IMR-90 (cell line): ENCODE data around the gene RARS2. TPM values are rescaled to one million over a fixed set of nuclear protein-coding genes. Genes with fewer than 3 reads are reported as not detected.

ENCODE experiments used
- ATAC-seq: fragments of 200-7000 bp; cut with Tn5 transposase; 2 replicates; pipeline ENCODE4 v1.9.1; 2020; ENCODE audit warnings: low read depth, mild to moderate bottlenecking, moderate library complexity
- BruUV-seq: library from RNA; stranded (reverse); fragments of 400-500 nt; replicated peaks from 2 replicates; lab custom pipeline; 2021; lab: Mats Ljungman, UMichigan
- CTCF ChIA-PET: fragments of 300-600 bp; formaldehyde crosslinking; extraction: SDS; loops from one replicate; lab custom pipeline; 2021; ENCODE audit warnings: antibody characterized with exemption; lab: Yijun Ruan, JAX
- POLR2A ChIA-PET: fragments of 300-600 bp; sonication (Branson Sonifier 250); formaldehyde crosslinking; loops from one replicate; lab custom pipeline; 2022; ENCODE audit warnings: antibody characterized with exemption; ENCODE audit not compliant: unreplicated experiment; lab: Charles Lee
- DNase-seq: peaks from one replicate; pipeline ENCODE4 v3.0.0; 2013
- H2AFZ ChIP-seq: replicated peaks from 2 replicates; pipeline ENCODE3; 2013; ENCODE audit warnings: low read length, mild to moderate bottlenecking; ENCODE audit not compliant: poor library complexity
- H2AK5ac ChIP-seq: 2 replicates; pipeline ENCODE4 v1.6.1; 2013; ENCODE audit warnings: low read depth, low read length, inconsistent platforms
- H2AK9ac ChIP-seq: replicated peaks from 2 replicates; pipeline ENCODE3; 2013; ENCODE audit warnings: mild to moderate bottlenecking, low read depth, low read length, moderate library complexity; ENCODE audit not compliant: poor library complexity
- H2BK120ac ChIP-seq: 2 replicates; pipeline ENCODE4 v1.6.1; 2013; ENCODE audit warnings: low read depth, low read length, inconsistent platforms
- H2BK15ac ChIP-seq: 3 replicates; pipeline ENCODE4 v1.6.1; 2013; ENCODE audit warnings: low read depth, low read length, inconsistent platforms
- H2BK20ac ChIP-seq: 2 replicates; pipeline ENCODE4 v1.6.1; 2013; ENCODE audit warnings: low read depth, mild to moderate bottlenecking, inconsistent platforms, low read length, moderate library complexity
- H2BK5ac ChIP-seq: 2 replicates; pipeline ENCODE4 v1.6.1; 2013; ENCODE audit warnings: mild to moderate bottlenecking, low read depth, low read length, inconsistent platforms; ENCODE audit not compliant: poor library complexity, severe bottlenecking
- H3K14ac ChIP-seq: replicated peaks from 2 replicates; pipeline ENCODE4 v1.6.1; 2013; ENCODE audit warnings: low read depth, low read length, inconsistent platforms
- H3K18ac ChIP-seq: 2 replicates; pipeline ENCODE4 v1.6.1; 2013; ENCODE audit warnings: low read depth, low read length, control low read depth
- H3K23ac ChIP-seq: 2 replicates; pipeline ENCODE4 v1.6.1; 2013; ENCODE audit warnings: low read depth, low read length, inconsistent platforms
- H3K27ac ChIP-seq: 2 replicates; pipeline ENCODE4 v1.5.1; 2013; ENCODE audit warnings: mild to moderate bottlenecking, control low read depth, low read length; ENCODE audit not compliant: insufficient read depth
- H3K27me3 ChIP-seq: 2 replicates; pipeline ENCODE4 v1.6.1; 2013; ENCODE audit warnings: low read length; ENCODE audit not compliant: control insufficient read depth, insufficient read depth
- H3K36me3 ChIP-seq: 2 replicates; pipeline ENCODE4 v1.6.1; 2013; ENCODE audit warnings: low read length, mixed read lengths; ENCODE audit not compliant: control insufficient read depth, insufficient read depth
- H3K4ac ChIP-seq: 2 replicates; pipeline ENCODE4 v1.6.1; 2013; ENCODE audit warnings: low read depth, low read length, inconsistent platforms
- H3K4me1 ChIP-seq: 2 replicates; pipeline ENCODE4 v1.6.1; 2013; ENCODE audit warnings: low read length, mixed read lengths; ENCODE audit not compliant: control insufficient read depth, insufficient read depth
- H3K4me2 ChIP-seq: 2 replicates; pipeline ENCODE4 v1.6.1; 2013; ENCODE audit warnings: low read depth, mild to moderate bottlenecking, control low read depth, low read length, moderate library complexity
- H3K4me3 ChIP-seq: 2 replicates; pipeline ENCODE4 v1.5.1; 2013; ENCODE audit warnings: low read depth, mild to moderate bottlenecking, control low read depth, low read length, moderate library complexity; ENCODE audit not compliant: insufficient read depth
- H3K56ac ChIP-seq: 2 replicates; pipeline ENCODE4 v1.6.1; 2013; ENCODE audit warnings: low read length, inconsistent platforms; ENCODE audit not compliant: insufficient read depth; ENCODE audit errors: extremely low read depth
- H3K79me1 ChIP-seq, 2 experiments: 2 replicates each; pipeline ENCODE4 v1.6.1; 2013; ENCODE audit warnings: low read length in 2 of 2, inconsistent platforms in 1 of 2, low read depth in 1 of 2
- H3K9ac ChIP-seq: 2 replicates; pipeline ENCODE4 v1.6.1; 2013; ENCODE audit warnings: low read depth, low read length, control low read depth
- H3K9me1 ChIP-seq: 2 replicates; pipeline ENCODE4 v1.6.1; 2013; ENCODE audit warnings: low read length, inconsistent platforms; ENCODE audit not compliant: insufficient read depth
- H3K9me3 ChIP-seq: 2 replicates; pipeline ENCODE4 v1.6.1; 2013; ENCODE audit warnings: low read length; ENCODE audit not compliant: control insufficient read depth, insufficient read depth
- H4K20me1 ChIP-seq: 2 replicates; pipeline ENCODE4 v1.6.1; 2013; ENCODE audit warnings: low read length, inconsistent platforms; ENCODE audit not compliant: insufficient read depth
- H4K5ac ChIP-seq: 2 replicates; pipeline ENCODE4 v1.6.1; 2013; ENCODE audit warnings: mild to moderate bottlenecking, low read depth, low read length, control low read depth
- H4K8ac ChIP-seq, 2 experiments: 2 replicates each; pipeline ENCODE4 v1.6.1; 2013; ENCODE audit warnings: low read depth in 2 of 2, low read length in 2 of 2, control low read depth in 1 of 2, inconsistent platforms in 1 of 2
- H4K91ac ChIP-seq: 2 replicates; pipeline ENCODE4 v1.6.1; 2013; ENCODE audit warnings: low read depth, low read length, inconsistent platforms; ENCODE audit not compliant: insufficient read depth
- FOS ChIP-seq: fragments of 150-350 bp; IDR thresholded peaks from 2 replicates; pipeline ENCODE4 v1.6.1; 2016; ENCODE audit warnings: low read depth, low read length
- MXI1 ChIP-seq: IDR thresholded peaks from 2 replicates; pipeline ENCODE4 v1.6.1; 2012; ENCODE audit warnings: low read depth, mild to moderate bottlenecking, low read length, moderate library complexity, borderline replicate concordance
- POLR2A ChIP-seq: IDR thresholded peaks from 2 replicates; pipeline ENCODE4 v1.6.1; 2012; ENCODE audit warnings: mild to moderate bottlenecking, low read depth, low read length
- WGBS, 2 experiments: methylation state at CpG; one replicate each; pipeline versions ENCODE4 v1.1.5 to v1.1.7; 2013; ENCODE audit warnings: missing lambda C conversion rate in 2 of 2; ENCODE audit not compliant: insufficient read length in 1 of 2; ENCODE audit errors: extremely low coverage in 2 of 2; 5-methylcytosine and 5-hydroxymethylcytosine counted together
- dilution Hi-C: fragments of 300-500 bp; cut with HindIII; formaldehyde crosslinking; loops from one replicate; pipeline ENCODE4 v1.14.3; 2018; ENCODE audit warnings: low sequenced_read_pairs; ENCODE audit not compliant: unreplicated experiment
- in situ Hi-C: fragments of 300-500 bp; cut with MboI; formaldehyde crosslinking; loops from 3 replicates; pipeline ENCODE4 v1.14.3; 2019; ENCODE audit warnings: low sequenced_read_pairs, inconsistent platforms, mixed read lengths
- intact Hi-C: fragments of 100-400 bp; cut with micrococcal nuclease; formaldehyde crosslinking; loops from 2 replicates; pipeline ENCODE4 v1.10.0; 2022
- polyA plus RNA-seq, 3 experiments: library from polyadenylated mRNA; depleted of rRNA; stranded (reverse); fragments of >200 nt; gene quantifications; 2 replicates each; pipeline ENCODE4 v1.2.3, GENCODE V29; 2012; ENCODE audit warnings: low replicate concordance in 1 of 3
- total RNA-seq: library from RNA; depleted of rRNA; stranded (reverse); fragments of >200 nt; gene quantifications from 2 replicates; pipeline ENCODE4 v1.2.3, GENCODE V29; 2012

Gene RARS2
- total and polyA plus RNA-seq, 2 of the 4 experiments (the other 2 are of a cell fraction) = 19.9 to 33.0 TPM

- H2BK120ac ChIP-seq = no peak overlapping the region
- BruUV-seq = no TSS peak
- H2AK5ac ChIP-seq = no peak overlapping the region
- DNase-seq = no peak
- H2BK20ac ChIP-seq = no peak overlapping the region
- no peak overlapping the region for H3K27ac ChIP-seq
- TF ChIP-seq POLR2A (no peak), MXI1 (no peak), FOS (no peak)
- no peak overlapping the region for H4K8ac ChIP-seq
- H4K20me1 ChIP-seq = no peaks in the 10 kb centered on the region
- H4K5ac ChIP-seq = no peak overlapping the region
- no peaks in the 10 kb centered on the region for H3K9me3 ChIP-seq
- no peak overlapping the region for H3K4me2 ChIP-seq
- WGBS, 2 experiments = no CpG with 5 or more reads among the region's 2 CpGs
- intact Hi-C loops (loop anchor here (5.0 kb wide), 1 partner anchor 36 kb away; the partner anchor contains the start of gene RARS2), dilution Hi-C loops (no loop called here), in situ Hi-C loops (loop anchor here (25.0 kb wide), 1 partner anchor 1311 kb away; no protein-coding TSS in a partner anchor)
- H3K9ac ChIP-seq = no peak overlapping the region
- ChIA-PET CTCF (no interaction called here), POLR2A (no interaction called here)
- no peak overlapping the region for H2AK9ac ChIP-seq
- H3K4ac ChIP-seq = no peak overlapping the region
- no peak overlapping the region for H3K56ac ChIP-seq
- no peak for ATAC-seq
- H3K14ac ChIP-seq = no peak overlapping the region
- H2BK15ac ChIP-seq = no peak overlapping the region
- H3K4me3 ChIP-seq = no peak overlapping the region
- no peaks in the 10 kb centered on the region for H3K9me1 ChIP-seq
- no peak overlapping the region for H2AFZ ChIP-seq
- no peak overlapping the region for H3K23ac ChIP-seq
- no peak overlapping the region for H4K91ac ChIP-seq
- H3K4me1 ChIP-seq = no peaks in the 10 kb centered on the region
- no peak overlapping the region for H2BK5ac ChIP-seq
- no peak overlapping the region for H3K18ac ChIP-seq
- no peaks in the 10 kb centered on the region for H3K27me3 ChIP-seq
- H3K79me1 ChIP-seq = peaks cover 4 to 26% of the 10 kb centered on the region in 2 experiments; a peak in 3 of 4 replicates
- peaks cover 34% of the 10 kb centered on the region for H3K36me3 ChIP-seq
Observed at GRCh38 chr6:87551799-87552198, 38.0 kb downstream of the RARS2 start.
